RPMI8226 (cell line): ENCODE results near the gene MICALL2.
"Not testable (repeated sequence)": the region's sequence is repeated elsewhere in the genome, so short reads cannot be mapped to it uniquely, and the experiment has no call there.

Experiments used
- DNase-seq: peaks from one replicate; pipeline ENCODE4 v3.0.0-alpha.2; 2015

Gene MICALL2

DNA sequence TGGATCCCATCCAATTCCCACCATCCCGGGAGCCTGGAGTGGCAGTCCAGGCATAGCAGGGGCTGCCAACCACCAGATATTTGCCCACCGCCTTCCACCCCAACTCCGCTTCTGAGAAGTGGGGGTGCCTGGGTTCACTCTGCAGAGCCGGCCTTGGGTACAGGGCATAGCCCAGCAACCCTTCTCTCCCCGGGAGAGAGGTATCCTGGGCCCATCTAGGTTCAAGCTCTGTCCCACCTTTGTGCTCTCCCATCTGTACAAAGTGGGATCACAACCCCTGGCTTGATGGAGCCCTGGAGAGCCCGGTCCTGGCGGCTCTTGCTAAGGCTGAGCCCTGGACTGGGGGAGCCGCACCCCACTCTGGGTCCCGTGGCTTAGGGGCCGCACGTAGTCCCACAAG lies 12.2 kb downstream of the MICALL2 start:
- peak; percentile 38 for DNase-seq

DNA sequence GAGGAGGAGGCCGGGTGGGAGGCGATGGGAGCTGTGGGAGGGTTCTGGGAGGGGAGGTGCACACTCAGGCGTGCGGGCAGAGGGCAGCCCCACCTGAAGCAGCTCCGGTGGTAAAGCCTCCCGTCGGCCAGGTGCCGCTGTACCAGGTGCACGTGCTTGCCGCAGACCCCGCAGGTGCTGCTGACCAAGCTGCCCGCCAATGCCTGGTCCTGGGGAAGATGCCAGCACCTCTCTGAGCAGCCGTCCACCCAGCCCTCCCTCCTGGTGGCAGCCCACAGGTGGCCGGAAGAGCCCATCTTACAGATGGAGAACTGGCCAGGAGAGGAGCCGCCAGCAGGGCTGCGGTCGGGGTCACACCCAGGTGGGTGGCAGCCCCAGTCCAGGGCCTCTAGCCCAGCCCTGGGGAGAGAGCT lies 12.6 kb downstream of the MICALL2 start:
- peak; percentile 96 for DNase-seq

DNA sequence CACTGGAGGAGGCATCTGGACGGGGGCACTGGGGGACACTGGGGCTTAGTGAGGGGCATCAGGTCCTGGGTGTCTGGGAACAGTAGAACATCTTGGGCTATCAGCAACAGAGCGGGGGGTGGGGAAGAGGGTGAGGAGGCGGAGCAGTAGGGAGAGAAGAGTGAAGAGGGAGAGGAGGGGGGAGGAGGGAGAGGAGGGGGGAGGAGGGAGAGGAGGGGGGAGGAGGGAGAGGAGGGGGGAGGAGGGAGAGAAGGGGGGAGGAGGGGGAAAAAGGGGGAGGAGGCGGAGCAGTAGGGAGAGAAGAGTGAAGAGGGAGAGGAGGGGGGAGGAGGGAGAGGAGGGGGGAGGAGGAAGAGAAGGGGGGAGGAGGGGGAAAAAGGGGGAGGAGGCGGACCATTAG lies 13.2 kb downstream of the MICALL2 start:
- DNase-seq, result peak; percentile 45

DNA sequence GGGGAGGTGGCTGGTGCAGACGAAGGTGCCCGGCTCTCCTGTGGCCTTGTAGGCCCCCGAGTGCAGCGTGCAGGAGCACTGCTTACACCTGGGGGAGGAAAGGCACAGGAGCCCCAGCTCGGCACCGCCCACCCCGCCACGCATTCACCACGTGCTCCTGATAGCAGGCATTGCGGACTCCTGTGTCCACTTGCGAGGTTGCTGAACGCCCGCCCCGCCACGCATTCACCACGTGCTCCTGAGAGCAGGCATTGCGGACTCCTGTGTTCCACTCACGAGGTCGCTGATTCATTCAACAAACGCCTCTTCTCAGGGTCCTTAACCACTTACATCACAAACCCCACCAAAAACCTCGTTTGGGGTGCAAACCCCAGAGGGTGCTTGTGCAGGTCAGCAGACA lies 13.9 kb downstream of the MICALL2 start:
- no peak for DNase-seq

DNA sequence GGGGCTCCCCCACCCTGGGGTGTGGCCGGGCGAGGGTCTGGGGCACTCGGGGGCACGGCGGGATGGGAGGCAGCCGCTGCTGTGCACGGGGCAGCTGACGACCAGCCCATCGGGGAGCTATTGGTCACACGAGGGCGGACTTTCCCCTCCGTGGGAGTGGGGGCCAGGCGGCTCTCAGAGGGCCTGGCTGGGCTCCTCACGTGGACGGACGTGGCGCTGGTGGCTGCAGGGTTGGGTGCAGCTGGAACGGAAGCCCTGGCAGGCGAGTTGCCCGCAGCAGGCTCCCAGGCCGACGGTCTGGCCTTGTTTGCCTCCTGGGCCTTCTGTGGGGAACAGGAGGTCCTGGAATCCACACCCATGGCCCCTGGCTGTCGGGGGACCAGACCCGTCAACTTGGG lies 14.3 kb downstream of the MICALL2 start:
- DNase-seq, result no peak

DNA sequence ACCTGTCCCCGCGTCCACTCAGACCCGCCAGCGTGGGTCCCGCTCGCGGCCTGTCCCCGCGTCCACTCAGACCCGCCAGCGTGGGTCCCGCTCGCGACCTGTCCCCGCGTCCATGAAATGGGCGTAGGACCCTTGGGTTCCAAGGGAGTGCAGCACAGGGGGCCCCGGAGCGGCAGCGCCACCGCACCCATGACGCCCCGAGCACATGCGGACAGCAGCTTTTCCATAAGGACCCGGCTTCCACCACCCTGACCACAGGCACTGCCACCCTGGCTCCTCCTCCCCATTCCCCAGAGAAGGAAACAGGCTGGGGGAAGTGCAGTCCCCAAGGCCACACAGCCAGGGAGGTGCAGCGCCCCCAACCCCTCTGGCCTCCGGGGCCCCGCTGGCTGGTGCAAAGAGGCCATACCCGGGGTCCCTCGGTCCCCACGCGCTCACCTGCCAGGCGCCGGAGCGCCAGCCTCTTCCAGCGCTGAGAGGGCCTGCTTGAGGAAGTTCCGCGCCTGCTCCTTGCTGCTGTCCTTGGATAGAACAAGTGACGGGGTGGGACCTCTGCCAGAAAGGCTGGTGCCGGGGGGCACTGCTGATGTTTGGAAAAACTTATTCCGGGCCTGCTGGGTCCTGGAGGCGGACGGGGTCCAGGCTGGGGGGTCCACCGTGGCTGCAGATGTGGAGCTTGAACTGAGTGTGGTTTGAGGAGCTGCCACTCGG lies 14.9 kb downstream of the MICALL2 start:
- DNase-seq, result no peak

DNA sequence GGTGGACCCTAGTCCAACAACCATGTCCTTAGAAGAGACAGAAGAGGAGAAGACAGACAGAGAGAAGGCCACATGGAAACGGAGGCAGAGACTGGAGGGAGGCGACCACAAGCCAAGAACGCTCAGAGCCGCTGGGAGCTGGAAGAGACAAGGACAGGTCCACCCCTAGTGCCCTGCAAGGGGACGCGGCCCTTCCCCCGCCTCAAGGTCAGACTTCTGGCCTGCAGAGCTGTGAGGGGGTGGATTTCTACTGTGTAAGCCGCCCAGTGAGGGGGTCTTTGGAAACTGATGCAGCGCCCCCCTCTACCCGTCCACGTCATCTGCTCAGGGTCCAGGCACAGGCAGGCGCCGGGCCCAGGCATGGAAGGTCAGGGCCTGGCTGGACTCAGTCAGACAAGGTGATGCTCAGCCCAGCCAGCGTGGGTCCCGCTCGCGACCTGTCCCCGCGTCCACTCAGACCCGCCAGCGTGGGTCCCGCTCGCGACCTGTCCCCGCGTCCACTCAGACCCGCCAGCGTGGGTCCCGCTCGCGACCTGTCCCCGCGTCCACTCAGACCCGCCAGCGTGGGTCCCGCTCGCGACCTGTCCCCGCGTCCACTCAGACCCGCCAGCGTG lies 15.6 kb downstream of the MICALL2 start:
- DNase-seq, result not testable (repeated sequence)

DNA sequence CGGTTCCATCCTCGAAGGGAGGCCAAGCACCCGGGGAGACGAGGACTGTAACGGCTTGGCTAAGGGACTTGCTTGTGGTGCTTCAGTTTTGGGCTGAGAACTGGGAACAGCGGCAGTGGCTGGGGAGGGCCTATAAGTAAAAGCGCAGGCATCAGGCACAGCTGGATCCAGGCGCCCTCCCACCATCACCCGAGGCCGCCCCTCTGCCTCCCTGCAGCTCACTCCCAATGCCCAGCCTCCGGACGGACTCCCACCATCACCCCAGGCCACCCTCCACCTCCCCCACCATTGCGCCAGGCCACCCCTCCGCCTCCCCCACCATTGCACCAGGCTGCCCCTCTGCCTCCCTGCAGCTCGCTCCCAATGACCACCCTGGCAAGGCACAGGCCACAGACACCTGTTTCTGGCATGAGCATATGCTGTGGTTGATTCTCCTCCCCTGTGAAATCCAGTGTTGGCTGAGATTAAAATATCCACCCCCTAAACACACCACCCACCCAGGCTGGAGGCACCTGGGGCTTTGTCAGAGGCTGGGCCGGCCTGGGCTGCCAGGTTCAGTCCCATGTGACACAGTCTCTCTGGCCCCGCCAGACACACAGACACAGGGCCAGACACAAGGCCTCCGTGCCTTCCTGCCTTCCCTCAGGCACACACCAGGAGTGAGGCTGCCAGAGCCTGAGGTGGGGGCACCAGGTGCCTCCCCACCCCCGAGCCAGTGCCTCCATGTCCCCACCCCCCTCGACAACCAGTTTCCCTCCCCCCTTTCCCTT lies 16.7 kb downstream of the MICALL2 start:
- peak; percentile 47 for DNase-seq

DNA sequence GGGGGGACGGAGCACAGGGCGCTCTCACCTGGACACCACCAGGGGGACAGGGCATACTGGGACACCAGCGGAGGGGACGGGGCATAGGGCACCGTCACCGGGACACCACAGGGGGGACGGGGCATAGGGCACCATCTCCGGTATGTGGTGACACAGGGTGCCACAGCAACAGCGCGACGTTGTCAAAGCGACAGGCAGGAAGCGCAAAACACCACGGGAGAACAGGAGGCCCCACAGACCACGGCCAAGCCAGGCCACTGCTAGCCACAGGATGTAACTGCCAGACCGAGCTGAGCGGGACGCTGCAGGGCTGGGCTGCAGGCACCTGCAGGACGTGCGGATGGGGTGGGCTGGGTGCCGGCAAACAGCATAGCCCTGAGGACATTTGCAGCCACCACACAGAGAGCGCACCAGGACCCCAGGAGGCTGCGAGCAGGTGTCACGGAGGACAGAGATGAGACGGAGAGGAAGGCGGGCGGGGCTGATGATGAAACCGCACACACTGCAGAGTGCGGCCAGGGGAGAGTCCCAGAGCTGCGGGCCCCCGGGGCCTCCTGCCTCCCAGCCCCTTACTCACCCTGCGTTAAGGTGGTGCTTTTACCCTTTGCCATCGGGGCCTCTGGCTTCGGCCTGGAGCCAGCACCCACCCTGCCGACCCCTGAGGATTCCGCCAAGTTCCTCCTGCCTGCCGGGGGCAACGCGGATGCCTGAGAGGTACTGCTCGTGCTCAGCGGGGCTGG lies 17.5 kb downstream of the MICALL2 start:
- DNase-seq, result peak; percentile 36

DNA sequence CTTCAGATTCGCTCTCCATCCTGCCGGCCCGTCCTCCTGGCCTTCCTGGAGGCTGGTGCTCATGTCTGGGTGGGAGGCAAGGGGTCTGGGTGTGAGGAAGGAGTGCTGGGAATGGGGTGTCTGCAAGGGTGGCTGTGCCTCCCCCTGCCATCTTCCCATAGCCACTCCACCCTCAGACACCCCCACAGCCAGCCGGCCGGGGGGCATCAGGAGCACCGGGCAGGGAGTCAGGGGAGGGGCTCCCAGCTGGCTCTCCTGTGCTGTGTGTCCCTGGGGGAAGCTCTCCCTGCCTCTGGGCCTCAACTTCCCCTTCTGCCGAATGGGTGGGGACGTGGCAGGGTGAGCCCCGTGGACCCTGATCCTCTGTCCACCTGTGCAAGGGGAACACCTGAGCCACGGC lies 18.6 kb downstream of the MICALL2 start:
- no peak for DNase-seq

DNA sequence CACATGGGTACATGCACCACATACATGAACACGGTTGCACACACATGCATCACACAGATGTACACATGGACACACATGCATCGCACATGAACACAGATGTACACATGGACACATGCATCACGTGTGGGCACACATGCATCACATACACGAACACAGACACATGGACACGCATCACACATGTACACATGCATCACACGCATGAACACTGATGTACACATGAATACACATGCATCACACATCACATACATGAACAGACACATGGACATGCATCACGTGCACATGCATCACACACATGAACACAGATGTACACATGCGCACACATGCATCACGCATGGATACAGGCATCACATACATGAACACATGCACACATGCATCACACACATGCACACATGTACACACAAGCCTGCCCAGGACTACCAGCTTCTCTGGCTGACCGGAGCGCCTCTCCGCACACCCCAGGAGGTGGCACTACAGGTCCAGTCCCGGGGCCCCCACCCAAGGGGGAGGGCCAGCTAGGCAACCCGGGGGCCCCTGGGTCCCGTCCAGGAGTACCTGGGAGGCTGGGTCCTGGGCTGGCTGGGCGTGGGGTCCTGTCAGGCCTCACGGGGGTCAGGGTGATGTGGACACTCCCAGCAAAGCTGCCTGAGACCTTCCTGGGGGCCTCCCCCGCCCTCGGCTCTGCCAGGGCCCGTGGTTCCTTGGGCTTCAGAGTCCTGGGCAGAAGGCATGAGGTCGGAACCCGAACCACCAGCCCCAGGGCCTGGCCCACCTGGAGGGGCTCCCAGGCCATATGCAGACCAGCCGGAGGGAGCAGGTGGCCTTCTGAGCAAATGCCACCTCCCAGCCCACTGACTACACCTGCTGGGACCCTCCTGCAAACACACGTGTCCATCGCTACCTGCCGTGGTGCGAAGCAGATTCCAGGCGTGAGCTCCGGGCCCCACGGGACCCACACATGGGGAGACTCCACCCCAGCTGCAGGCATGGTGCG lies 19.6 kb downstream of the MICALL2 start:
- no peak for DNase-seq

DNA sequence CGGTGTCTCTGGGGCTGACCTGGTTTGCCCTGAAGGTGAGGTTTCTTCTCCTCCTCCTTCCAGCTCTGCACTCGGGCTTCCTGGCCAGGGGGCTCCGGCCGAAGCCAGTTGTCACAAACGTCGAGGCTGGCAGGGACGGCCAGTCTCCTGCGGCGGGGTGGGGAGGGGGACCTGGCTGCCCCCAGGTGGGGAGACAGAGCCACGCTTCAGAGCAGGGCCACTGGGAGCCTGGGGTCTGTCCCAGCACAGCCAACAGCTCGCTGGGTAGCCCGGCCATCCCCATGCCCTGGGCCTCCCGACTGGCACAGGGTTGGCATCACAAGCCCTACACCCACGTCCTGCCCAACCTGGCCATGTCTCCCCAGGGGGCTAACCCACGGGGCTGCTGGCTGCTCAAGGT lies 20.4 kb downstream of the MICALL2 start:
- no peak for DNase-seq

DNA sequence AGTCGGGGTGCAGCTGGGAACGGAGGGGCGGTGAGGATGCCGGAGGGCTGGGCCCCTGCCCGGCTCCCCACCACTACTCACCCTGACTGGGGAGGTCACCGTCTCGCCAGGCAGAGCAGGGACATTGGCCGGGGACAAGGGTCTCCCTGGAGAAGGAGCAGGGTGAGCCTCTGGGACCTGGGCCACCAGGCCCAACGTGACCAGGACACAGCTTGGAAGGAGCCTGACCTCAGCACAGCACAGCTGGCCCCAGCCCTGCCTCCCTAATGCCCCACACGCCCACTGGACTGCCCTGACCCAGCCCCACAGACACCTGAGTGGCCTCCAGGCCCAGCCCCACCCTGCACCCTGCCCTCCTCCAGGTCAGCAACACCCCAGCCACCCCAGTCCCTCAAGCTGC lies 21.1 kb downstream of the MICALL2 start:
- no peak for DNase-seq

DNA sequence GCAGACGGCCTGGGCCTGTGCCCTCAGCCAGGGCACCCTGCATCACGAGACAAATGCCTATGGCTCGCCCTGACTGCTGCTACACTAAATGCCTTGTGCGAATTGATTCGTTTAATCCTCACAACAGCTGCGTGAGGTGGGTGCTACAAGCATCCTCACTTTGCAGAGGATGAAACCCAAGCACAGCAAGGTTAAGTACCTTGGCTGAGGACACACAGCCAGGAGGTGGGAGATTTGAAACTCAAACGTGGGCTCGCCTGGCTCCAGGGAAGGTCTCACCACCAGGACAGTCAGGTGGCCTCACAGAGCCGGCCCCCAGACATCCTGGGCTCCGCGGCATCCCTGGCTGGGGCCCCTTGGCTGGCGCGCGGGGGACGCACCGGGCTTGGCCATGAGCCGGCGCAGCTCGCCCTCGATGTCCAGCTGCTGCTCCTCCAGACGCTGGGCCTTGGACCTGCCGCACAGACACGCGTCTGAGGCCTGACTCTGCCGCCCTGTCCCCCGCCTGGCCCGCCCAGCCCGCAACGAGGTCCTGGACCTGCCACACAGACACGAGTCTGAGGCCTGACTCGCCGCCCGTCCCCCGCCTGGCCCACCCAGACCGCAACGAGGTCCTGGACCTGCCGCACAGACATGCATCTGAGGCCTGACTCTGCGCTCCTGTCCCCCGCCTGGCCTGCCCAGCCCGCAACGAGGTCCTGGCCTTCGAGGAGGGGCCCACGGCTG lies 22.0 kb downstream of the MICALL2 start:
- no peak for DNase-seq

DNA sequence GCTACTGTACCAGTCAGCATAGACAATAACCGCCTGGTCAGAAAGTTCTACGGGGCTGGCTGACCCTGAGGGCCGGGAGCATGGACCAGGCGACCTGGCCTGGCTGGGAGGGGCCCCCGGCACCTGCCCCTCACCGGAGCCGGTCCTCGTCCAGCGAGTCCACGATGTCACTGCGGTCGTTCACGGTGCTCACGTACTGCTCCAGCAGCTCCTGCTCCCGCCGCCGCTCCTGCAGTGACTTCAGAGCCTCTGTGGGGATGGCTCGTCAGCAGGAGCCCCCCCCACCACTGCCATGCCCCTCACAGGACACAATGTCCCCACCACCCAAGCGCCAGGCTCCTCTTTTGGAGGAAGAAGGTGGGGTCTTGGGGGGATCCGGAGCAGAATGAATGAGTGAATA lies 22.7 kb downstream of the MICALL2 start:
- no peak for DNase-seq

DNA sequence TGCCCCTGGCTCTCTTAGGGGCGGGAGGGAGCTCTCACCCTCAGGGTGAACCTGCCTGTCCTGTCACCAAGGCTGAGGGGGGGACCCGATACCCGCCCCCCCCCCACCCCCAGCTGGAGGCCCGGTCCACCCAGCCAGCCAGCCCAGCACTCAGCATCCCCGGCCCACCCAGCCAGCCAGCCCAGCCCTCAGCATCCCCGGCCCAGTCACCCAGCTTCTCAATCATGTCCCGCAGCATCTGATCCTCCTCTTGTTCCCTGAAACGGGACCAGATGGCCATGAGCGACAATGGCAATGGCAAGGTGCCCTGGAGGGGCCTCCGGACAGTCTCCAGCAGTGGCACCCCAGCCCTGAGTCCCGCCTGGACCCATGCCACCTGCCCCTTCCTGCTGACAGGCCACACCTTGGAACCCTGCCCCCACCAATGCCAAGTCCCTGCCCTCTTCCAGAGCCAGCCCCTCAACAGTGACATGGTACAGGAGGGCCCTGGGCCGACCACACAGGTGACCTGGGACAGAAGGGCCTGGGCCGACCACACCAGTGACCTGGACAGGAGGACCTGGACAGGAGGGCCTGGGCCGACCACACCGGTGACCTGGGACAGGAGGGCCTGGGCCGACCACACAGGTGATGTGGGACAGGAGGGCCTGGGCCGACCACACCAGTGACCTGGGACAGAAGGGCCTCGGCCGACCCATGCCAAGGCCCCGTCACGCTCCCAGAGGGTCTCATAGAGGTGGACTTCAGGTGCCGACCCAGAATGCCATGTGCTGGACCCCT lies 24.2 kb downstream of the MICALL2 start:
- DNase-seq, result no peak

DNA sequence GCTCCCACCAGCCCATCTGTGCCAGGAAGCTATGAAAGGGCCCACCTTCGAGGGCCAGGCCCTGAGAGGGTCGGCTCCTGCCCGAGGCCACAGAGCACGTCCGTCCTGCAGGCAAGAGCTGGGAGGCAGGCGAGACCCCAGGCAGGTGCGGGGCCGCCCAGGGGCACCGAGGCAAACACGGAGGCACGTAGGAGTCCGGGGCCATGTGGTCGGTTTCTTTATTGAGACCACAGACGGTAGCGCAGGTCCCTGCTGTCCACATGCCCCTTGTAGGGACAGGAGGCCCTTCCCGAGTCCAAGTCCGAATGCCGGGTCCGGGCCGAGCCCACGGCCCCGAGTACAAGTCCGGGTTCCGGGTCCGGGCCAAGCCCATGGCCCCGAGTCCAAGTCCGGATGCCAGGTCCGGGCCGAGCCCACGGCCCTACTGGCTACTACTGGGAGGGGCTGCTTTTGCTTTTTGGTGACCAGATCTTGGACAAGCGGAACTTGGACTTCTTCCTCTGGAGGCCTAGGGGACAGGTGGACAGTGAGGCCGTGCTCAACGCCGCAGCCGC lies 25.0 kb downstream of the MICALL2 start:
- no peak for DNase-seq

DNA sequence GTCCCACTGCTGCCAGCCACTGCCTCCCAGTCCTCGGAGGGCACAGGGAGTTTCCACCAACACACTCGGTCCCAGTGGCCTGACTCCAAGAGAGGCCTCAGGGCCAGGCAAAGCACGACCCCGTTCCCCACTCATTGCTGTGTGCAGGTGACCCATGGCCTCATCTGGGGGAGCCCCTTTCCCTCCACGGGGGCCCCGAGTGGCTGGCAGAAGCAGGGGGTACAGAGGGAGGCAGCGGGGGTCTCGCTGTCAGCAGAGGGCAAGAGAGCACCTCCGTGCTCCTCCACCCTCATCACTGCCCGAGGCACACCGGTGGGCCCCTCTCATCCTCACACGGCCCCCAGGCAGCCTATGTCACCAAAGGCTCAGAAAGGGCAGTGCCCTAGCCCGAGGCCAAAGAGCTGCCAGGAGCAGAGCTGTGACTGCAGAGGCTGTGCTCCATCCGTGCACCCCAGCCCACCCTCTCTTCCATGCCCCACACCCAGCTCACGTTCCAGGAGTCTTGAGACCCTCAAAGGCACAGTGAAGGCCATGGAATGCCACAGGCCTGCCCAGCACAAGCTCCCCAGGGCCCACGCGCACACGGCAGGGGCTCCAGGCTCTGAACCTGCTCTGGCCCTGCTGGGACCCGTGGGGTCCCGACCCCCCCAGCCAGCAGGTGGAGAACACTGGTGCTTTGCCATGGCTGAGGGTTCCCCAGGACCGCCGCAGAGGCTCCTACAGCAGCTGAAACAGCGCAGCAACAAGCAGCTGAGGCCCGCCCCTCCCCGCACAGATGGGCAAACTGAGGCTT lies 25.9 kb downstream of the MICALL2 start:
- DNase-seq, result no peak

DNA sequence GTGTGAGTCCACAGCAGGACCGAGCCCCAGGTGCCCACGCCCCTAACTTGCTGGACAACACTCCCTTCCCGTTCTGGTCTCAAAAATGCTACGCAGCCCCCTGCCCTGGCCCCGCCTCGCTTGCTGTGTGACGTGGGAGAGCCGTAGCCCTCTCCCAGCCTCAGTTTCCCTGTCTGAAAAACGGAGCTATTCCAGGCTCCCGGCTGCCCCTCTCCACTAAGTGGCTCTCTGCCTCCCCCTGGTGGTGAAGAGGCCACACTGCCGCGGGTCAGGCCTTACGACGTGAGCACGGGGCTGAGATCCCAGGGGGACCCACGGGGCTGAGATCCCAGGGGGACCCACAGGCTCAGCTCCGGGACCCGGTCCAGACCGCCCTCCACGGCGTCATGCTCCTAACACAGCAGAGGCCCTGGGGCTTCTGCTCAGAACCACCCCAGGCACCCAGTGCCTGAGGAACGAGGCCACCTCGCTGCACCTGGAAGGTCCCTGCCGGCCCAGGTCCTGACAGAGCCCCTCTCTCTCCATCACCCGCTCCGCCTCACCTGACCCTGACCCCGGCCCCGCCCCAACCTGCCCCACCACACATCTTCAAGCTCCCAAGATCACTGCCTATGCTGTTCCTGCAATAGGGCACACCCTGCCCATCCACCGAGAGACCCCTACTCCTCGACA lies 26.7 kb downstream of the MICALL2 start:
- DNase-seq, result peak; percentile 83
